HFFc6 (cell line): ENCODE results near the gene SLC41A1. TPM values are rescaled to one million over a fixed set of nuclear protein-coding genes. Genes with fewer than 3 reads are reported as not detected.

Experiments used
- DNase-seq: peaks from one replicate; pipeline ENCODE4 v3.0.0-alpha.2; 2018
- H3K27ac Mint-ChIP-seq: 2 replicates; pipeline ENCODE4 v1.8.0; 2020; ENCODE audit warnings: mild to moderate bottlenecking, mixed read lengths
- H3K27me3 Mint-ChIP-seq: 2 replicates; pipeline ENCODE4 v1.8.0; 2021; ENCODE audit warnings: mild to moderate bottlenecking, moderate library complexity, mixed read lengths; ENCODE audit not compliant: insufficient read depth
- H3K36me3 Mint-ChIP-seq: 2 replicates; pipeline ENCODE4 v1.8.0; 2021; ENCODE audit warnings: low read depth, mixed read lengths
- H3K4me1 Mint-ChIP-seq: 2 replicates; pipeline ENCODE4 v1.8.0; 2020; ENCODE audit warnings: low read depth, mixed read lengths
- H3K4me3 Mint-ChIP-seq: 2 replicates; pipeline ENCODE4 v1.8.0; 2020; ENCODE audit warnings: mild to moderate bottlenecking, moderate library complexity, mixed read lengths
- H3K9me3 Mint-ChIP-seq: 2 replicates; pipeline ENCODE4 v1.8.0; 2020; ENCODE audit warnings: mild to moderate bottlenecking, mixed read lengths
- total RNA-seq, 6 experiments: library from RNA; stranded (reverse); fragmentation: NEBNext Ultra II Directional; extraction: Animal tissue kit (Norgen Biotek cat#: 25700); gene quantifications; 2 replicates in 1 of 6; 3 replicates in 5 of 6; pipeline ENCODE4 v1.2.3, GENCODE V29; 2021
- TF ChIP-seq, protein P1 (sequence below): fragments of 200-600 bp; sonication (generic); IDR thresholded peaks from 2 replicates; pipeline ENCODE4 v1.5.0; 2021; ENCODE audit warnings: antibody characterized with exemption, mild to moderate bottlenecking

Gene SLC41A1
- total RNA-seq, 6 experiments from 2014 or later: 31.6 to 39.8 (median 35.5) TPM

DNA sequence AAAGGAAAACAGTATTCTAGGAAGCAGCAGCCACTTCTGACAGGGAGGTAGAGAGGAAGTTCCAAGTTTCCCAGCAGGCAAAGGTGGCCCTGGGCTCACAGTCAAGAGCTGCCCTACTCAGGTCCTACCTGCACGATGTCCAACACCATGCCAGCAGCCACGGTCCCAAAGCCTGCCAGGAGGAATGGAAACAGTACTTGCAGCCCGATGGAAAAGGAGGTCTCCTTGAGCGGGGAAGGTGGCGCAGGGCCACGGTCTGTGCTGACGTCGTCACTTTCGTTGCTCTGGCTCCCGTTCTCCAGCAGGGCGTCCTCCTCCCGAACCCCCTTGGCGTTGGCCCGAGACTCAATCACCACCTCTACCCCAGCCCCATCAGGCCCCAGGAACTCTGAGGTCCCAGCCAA, 3.1 kb downstream of the SLC41A1 start:
- H3K4me1 Mint-ChIP-seq: peaks cover 47% of the 10 kb centered on the region
- no peaks in the 10 kb centered on the region for H3K9me3 Mint-ChIP-seq
- no peak overlapping the region for H3K27ac Mint-ChIP-seq
- H3K36me3 Mint-ChIP-seq: peaks cover 15% of the 10 kb centered on the region
- H3K4me3 Mint-ChIP-seq: no peak overlapping the region
- no peak for DNase-seq
- TF ChIP-seq, protein P1, sequence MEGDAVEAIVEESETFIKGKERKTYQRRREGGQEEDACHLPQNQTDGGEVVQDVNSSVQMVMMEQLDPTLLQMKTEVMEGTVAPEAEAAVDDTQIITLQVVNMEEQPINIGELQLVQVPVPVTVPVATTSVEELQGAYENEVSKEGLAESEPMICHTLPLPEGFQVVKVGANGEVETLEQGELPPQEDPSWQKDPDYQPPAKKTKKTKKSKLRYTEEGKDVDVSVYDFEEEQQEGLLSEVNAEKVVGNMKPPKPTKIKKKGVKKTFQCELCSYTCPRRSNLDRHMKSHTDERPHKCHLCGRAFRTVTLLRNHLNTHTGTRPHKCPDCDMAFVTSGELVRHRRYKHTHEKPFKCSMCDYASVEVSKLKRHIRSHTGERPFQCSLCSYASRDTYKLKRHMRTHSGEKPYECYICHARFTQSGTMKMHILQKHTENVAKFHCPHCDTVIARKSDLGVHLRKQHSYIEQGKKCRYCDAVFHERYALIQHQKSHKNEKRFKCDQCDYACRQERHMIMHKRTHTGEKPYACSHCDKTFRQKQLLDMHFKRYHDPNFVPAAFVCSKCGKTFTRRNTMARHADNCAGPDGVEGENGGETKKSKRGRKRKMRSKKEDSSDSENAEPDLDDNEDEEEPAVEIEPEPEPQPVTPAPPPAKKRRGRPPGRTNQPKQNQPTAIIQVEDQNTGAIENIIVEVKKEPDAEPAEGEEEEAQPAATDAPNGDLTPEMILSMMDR: no peak
- H3K27me3 Mint-ChIP-seq: peaks cover 4% of the 10 kb centered on the region

DNA sequence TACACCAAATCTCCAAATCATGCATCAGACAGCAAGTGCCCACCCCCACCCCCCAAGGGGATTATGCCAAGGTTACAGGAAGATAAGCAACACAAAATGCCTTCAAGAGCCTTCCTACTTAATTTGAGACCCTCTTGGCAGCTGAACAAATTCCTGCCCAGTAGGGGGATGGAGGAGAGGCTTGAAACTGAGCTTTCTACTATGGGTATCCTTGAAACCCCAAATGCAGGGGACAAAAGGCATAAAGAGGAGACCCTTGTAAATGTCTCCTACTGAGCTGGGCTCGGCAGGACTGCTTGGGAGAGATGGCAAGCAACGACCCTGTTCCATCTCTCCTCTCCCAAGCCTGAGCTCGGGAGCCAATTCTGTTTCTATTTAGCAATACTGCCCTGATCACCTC, 3.5 kb downstream of the SLC41A1 start:
- TF ChIP-seq, protein P1: no peak
- no peak for DNase-seq
- peaks cover 48% of the 10 kb centered on the region for H3K4me1 Mint-ChIP-seq

DNA sequence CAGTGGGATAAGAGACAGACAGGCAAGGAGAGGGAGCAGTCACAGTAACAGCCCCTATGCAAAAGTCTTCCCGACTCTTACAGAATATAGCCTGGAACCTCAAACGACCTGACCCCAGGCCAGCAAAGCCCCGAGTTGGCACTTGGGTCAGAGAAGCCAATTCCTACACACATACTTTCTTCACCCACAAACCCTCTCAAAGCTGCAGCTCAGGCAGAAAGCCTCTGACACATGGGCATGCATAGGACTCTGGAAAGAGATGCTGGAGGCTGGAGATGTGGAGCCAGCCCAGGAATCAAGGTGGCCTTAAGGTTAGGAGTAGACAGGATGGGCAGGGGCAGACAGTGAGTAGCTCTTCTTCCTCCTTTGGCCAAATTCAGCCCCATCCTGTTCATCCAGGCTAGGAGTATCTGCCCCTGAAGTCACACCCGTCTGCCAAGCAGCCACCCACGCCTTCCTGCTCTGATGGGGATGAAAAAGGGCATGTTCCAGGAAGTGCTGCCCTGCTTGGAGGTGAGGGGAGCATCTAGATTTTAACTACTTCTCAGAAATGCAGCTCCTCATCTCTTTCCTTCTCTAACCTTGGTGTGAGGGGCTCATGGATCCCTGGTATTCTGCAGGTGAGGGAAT, 7.8 kb downstream of the SLC41A1 start:
- Mint-ChIP-seq H3K9me3 (no peaks in the 10 kb centered on the region), H3K27me3 (no peaks in the 10 kb centered on the region), H3K4me1 (peaks cover 16% of the 10 kb centered on the region), H3K4me3 (no peak overlapping the region), H3K27ac (no peak overlapping the region), H3K36me3 (peaks cover 8% of the 10 kb centered on the region; the same call in 1 of the 2 replicates)
- TF ChIP-seq, protein P1: no peak
- no peak for DNase-seq

More for the DNA sequence above, 3.5 kb downstream of the SLC41A1 start:
- peaks cover 15% of the 10 kb centered on the region for H3K36me3 Mint-ChIP-seq
- H3K4me3 Mint-ChIP-seq: no peak overlapping the region
- no peaks in the 10 kb centered on the region for H3K9me3 Mint-ChIP-seq
- peaks cover 4% of the 10 kb centered on the region for H3K27me3 Mint-ChIP-seq
- H3K27ac Mint-ChIP-seq: no peak overlapping the region

DNA sequence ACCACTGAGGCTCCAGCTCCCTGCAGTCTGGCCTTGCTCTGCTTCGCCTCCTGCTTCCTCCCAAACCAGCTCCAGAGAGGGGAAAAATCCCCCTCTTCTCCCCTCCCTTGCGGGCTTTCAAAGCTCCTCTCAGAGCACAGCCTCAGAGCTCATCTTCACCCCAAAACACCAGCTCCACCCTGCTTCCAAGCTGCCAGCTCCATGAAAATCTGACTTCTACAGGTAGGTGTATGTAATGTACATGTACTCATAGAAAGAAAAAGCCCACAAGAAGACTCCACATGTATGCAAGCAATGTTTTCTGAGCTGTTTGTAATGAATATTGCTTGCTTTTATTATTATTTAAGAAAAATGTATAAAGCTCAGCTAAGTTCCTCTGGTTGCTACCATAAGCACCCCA, 8.4 kb downstream of the SLC41A1 start:
- TF ChIP-seq, protein P1: no peak
- H3K27ac Mint-ChIP-seq: no peak overlapping the region
- H3K9me3 Mint-ChIP-seq: no peaks in the 10 kb centered on the region
- no peaks in the 10 kb centered on the region for H3K27me3 Mint-ChIP-seq
- H3K4me1 Mint-ChIP-seq: peaks cover 16% of the 10 kb centered on the region
- DNase-seq: no peak
- peaks cover 8% of the 10 kb centered on the region; the same call in 1 of the 2 replicates for H3K36me3 Mint-ChIP-seq
- H3K4me3 Mint-ChIP-seq: no peak overlapping the region

DNA sequence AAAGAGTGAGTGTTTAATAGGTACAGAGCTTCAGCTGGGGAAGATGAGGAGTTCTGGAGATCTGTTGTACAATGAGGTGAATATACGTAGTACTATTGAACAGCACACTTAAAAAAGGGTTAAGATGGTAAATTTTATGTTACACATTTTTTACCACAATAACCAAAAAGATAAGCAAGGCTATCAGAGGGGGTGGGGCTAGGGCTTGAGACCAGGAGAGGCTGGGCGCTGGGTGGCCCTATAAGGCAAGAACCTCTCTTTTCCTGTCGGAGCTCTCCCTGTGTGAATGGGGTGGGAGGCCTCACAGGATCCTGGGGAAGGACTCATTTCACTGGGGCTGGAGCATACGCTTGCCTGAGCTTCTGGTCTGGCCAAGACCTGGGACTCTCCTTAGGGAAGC, 9.0 kb downstream of the SLC41A1 start:
- Mint-ChIP-seq H3K9me3 (no peaks in the 10 kb centered on the region), H3K4me1 (peaks cover 12% of the 10 kb centered on the region), H3K27me3 (no peaks in the 10 kb centered on the region), H3K36me3 (peaks cover 8% of the 10 kb centered on the region), H3K27ac (no peak overlapping the region), H3K4me3 (no peak overlapping the region)
- TF ChIP-seq, protein P1: no peak
- no peak for DNase-seq
